GM19452 (cell line): ENCODE results near the gene ARID3A.
"Not testable (repeated sequence)": the region's sequence is repeated elsewhere in the genome, so short reads cannot be mapped to it uniquely, and the experiment has no call there.

Source experiments
- ATAC-seq: cut with Tn5 transposase; IDR thresholded peaks from one replicate; pipeline ENCODE4 v1.9.1; 2021; ENCODE audit not compliant: unreplicated experiment

ARID3A gene

GRCh38 chr19:1014161-1015060 is 88.6 kb downstream of the ARID3A start:
- ATAC-seq = no peak

- no peak for ATAC-seq
Measured at GRCh38 chr19:1015061-1015781, 89.4 kb downstream of the ARID3A start.

DNA sequence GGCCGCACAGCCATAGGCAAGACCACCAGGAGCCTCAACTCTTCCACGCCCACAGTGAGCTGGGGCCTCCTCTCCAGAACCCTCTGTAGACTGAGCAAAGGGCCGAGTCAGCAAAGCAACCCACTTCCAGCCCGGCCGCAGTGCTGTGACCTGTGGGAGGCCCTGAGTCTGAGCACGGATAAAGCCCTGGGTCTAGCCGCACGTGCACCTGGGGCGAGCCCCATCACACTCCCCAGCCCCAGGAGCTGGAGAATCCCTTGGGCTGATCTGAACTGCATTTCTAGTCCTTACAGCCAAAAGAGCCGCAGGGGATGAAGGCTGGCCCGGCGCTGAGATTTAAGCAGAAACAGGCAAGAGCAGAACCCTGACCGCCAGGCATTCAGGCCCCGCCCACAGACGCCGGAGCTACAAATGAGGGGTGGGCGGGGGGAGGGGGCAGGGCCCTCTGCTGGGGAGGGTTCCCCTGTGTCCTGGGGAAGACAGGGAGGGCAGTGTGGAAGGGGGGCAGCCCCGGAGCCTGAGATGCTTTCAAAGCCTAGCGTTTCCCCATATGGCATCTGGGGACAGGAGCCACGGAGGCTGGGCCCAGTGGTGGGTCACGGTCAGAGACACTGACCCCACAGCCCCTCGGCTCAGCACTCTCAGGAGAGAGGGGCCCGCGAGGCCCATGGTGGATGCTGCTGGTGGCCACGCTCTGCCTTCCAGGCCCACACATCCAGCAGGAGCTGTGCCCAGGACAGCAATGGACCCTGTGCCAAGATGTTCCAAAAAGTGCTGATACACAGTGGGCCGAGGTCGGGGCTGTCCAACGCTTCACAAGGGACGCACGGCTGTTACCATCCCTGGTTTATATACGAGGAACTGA is 90.2 kb downstream of the ARID3A start:
- no peak for ATAC-seq

- ATAC-seq = no peak
Measured at GRCh38 chr19:1016647-1017114, 90.8 kb downstream of the ARID3A start.

- ATAC-seq = no peak
Measured at GRCh38 chr19:1017115-1017905, 91.5 kb downstream of the ARID3A start.

DNA sequence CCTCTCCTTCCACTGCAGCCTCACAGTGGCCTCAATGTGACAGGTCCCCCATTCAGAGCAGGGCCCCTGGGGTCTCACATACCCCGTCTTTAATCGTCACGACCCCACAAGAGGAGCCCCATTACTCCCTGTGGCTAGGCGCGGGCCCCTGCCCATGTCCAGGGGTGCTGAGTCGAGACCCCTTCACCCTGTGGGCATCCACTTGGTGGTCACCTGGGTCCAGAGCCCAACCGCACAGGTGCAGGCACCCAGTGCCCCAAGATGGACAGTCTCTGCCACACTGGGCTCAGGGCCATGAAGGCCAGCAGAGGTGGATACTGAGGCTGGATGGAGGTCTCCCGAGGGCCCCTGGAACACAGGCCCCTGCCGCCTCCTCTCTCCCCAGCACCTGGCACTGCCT is 92.1 kb downstream of the ARID3A start:
- ATAC-seq = no peak

DNA sequence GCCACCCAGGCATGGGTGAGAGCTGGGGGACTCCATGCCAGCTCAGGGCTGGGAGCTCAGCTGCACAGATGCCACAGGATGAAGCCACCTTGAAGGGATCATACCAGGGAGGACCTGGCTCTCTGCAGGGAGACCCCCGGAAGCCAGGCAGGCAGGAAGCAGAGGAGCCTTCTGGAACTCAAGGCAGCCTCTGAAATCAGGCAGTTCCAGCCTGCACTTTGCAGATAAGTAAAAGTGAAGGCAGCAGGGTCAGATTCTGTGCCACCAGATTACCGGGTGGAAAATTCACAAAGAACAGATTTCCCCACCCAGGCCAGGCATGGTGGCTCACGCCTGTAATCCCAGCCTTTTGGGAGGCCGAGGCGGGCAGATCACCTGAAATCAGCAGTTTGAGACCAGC is 92.6 kb downstream of the ARID3A start:
- ATAC-seq = no peak

DNA sequence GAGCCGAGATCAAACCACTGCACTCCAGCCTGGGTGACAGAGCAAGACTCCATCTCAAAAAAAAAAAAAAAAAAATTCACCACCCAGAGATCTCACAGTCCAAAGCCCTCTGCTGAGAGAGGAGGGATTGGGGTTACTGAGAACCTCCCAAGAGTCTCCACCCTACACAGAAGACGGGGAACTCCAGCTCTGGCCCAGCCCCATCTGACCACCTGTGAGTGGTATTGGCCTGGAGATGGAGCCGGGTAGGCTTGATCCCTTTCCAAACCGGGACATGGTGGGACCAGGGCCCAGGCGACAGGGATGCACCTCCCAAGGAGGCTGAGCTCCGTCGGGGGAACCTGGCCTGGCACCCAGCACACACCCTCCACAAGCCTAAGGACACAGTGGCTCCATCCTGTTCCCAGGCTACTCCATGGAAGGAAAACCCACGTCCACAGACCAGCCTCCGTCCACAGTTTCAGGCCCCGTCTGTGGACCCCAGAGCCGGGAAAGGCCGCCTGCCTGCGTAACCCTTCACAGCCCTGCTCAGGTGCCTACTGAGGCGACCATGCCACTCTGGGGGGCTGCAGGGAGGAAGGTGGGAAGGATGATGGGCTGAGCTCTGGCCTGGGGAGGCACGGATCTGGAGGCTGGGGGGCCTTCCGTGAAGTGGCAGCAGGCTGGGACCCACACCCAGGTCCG is 93.2 kb downstream of the ARID3A start:
- no peak for ATAC-seq

DNA sequence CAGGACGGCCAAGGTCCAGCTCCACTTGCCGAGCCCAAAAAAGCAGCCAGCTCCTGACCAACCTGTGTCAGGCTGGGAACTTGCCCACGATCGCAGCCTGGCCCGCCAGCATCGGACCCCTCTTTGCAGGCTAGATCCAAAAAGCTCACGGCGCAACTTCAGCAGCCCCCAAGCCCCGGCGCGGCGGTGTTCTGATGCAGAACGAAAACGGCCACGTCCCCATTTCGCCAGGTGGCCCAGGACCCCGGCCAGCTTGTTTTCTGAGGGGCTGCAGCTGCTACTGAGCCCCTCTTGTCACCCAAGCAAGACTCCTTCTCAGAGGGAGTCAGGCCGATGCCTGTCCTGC is 93.8 kb downstream of the ARID3A start:
- ATAC-seq = no peak

DNA sequence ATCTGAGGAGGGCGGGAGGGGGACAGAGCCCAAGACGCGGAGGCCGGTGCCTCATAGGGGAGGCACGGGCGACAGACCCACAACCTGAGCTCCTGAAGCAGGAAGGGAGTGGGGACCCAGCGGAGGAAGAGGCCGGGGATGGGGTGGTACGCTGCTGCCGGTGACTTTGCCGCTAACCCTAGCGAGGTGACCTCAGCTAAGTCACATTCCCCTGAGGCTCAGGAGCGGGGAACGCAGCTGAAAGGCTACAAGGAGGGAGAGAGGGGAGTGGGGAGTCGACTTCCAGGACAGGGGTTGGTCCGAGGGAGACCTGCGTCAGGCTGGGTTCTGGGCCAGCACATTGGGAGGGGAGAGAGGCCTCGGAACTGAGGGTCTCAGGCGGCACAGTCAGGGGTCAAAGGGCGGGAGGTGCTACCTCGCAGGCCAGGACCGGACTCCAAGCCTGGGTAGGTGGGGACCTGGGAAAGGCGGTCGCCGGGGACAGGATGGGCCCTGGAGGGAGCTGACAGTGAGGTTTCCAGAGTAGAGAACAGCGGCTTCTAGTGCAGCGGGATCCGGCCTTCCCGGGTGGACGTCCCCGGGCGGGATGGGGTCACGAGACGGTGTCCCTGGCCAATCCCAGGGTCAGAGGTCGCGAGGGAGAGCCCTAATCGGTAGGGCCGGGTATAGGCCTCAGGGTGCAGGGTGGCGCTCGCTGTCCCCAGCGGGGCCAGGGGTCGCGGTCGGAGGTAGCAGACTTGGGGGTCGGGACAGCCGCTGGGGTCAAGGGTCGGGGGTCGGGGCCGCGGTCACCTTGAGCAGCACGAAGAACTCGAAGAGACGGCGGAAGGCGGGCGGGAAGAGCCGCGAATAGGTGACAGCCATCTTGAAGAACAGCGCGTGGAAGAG is 94.4 kb downstream of the ARID3A start:
- no peak for ATAC-seq

GRCh38 chr19:1020868-1021425 is 95.1 kb downstream of the ARID3A start, which contains the start of gene TMEM259:
Gene TMEM259 (minus strand): TSS chr19:1021123. CDS start chr19:1020996, 127 bp downstream.
- peak; percentile 77 for ATAC-seq

DNA sequence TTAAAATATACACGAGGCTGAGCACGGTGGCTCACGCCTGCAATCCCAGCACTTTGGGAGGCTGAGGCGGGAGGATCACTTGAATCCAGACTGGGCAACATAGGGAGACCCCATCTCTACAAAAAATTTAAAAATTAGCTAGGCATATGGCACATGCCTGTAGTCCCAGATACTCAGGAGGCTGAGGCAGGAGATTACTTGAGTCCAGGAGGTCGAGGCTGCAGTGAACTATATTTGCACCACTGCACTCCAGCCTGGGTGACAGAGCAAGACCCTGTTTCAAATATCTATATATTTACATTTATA is 98.0 kb downstream of the ARID3A start:
- ATAC-seq = not testable (repeated sequence)

DNA sequence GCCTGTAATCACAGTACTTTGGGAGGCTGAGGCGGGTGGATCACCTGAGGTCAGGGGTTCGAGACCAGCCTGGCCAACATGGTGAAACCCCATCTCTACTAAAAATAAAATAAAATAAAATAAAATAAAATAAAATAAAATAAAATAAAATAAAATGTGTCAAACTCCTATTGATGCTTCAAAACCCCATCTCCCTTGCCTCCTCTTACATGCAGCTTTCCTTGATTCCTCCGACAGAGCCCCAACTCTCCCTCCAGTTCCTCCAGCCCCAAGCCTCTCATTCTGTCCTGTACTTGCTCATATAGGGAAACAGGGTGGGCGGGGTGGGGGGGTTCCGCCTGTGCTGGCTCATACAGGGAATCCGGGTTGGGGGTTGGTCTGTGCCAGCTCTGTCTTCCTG is 99.2 kb downstream of the ARID3A start:
- not testable (repeated sequence) for ATAC-seq
